BE2C (cell line): ENCODE measurements around the gene ASB7.
"Not testable (repeated sequence)": the region's sequence is repeated elsewhere in the genome, so short reads cannot be mapped to it uniquely, and the experiment has no call there.

Experiments used
- DNase-seq: peaks from one replicate; pipeline ENCODE4 v3.0.0-alpha.2; 2020
- H3K27me3 ChIP-seq: fragments of 250-450 bp; sonication (Bioruptor Pico); 2 replicates; pipeline ENCODE4 v1.5.1; 2020; ENCODE audit warnings: mild to moderate bottlenecking
- H3K36me3 ChIP-seq: fragments of 250-450 bp; sonication (Bioruptor Pico); 2 replicates; pipeline ENCODE4 v1.5.1; 2020; ENCODE audit warnings: mild to moderate bottlenecking
- H3K4me1 ChIP-seq: fragments of 250-450 bp; sonication (Bioruptor Pico); 2 replicates; pipeline ENCODE4 v1.5.1; 2020
- H3K4me3 ChIP-seq: 2 replicates; pipeline ENCODE4 v1.5.1; 2011; ENCODE audit warnings: low read depth, low read length
- H3K9me3 ChIP-seq: fragments of 250-450 bp; sonication (Bioruptor Pico); 2 replicates; pipeline ENCODE4 v1.5.1; 2020
- CTCF ChIP-seq: IDR thresholded peaks from 2 replicates; pipeline ENCODE4 v1.5.1; 2012; ENCODE audit warnings: mild to moderate bottlenecking, low read depth, low read length

ASB7 gene

GRCh38 chr15:100572362-100572983 is 29.9 kb upstream of the ASB7 start:
- TF ChIP-seq CTCF, result no peak
- DNase-seq, result no peak
- Histone ChIP-seq H3K36me3 (peaks cover 39% of the 10 kb centered on the region), H3K9me3 (no peaks in the 10 kb centered on the region), H3K27me3 (no peaks in the 10 kb centered on the region), H3K4me1 (no peaks in the 10 kb centered on the region), H3K4me3 (no peak overlapping the region)

- H3K27me3 ChIP-seq, result no peaks in the 10 kb centered on the region
- no peak for TF ChIP-seq CTCF
- H3K4me3 ChIP-seq, result no peak overlapping the region
- H3K4me1 ChIP-seq, result no peaks in the 10 kb centered on the region
- H3K36me3 ChIP-seq, result peaks cover 36% of the 10 kb centered on the region
- no peak for DNase-seq
- no peaks in the 10 kb centered on the region for H3K9me3 ChIP-seq
Observed at GRCh38 chr15:100573526-100573925, 28.9 kb upstream of the ASB7 start.

GRCh38 chr15:100580414-100580813 is 22.0 kb upstream of the ASB7 start:
- peaks cover 20% of the 10 kb centered on the region for H3K36me3 ChIP-seq
- no peaks in the 10 kb centered on the region for H3K4me1 ChIP-seq
- TF ChIP-seq CTCF, result no peak
- H3K27me3 ChIP-seq, result no peaks in the 10 kb centered on the region
- no peak overlapping the region for H3K4me3 ChIP-seq
- DNase-seq, result no peak
- H3K9me3 ChIP-seq, result no peaks in the 10 kb centered on the region

GRCh38 chr15:100588638-100589242 is 13.6 kb upstream of the ASB7 start:
- no peaks in the 10 kb centered on the region for H3K4me1 ChIP-seq
- H3K36me3 ChIP-seq, result peaks cover 14% of the 10 kb centered on the region
- H3K4me3 ChIP-seq, result no peak overlapping the region
- DNase-seq, result no peak
- no peaks in the 10 kb centered on the region for H3K27me3 ChIP-seq
- peaks cover 7% of the 10 kb centered on the region for H3K9me3 ChIP-seq
- TF ChIP-seq CTCF, result no peak

- not testable (repeated sequence) for H3K27me3 ChIP-seq, H3K4me1 ChIP-seq, H3K4me3 ChIP-seq, H3K36me3 ChIP-seq, DNase-seq, H3K9me3 ChIP-seq
Observed at GRCh38 chr15:100591163-100591562, 11.2 kb upstream of the ASB7 start.

GRCh38 chr15:100591835-100592234 is 10.6 kb upstream of the ASB7 start:
- no peak for TF ChIP-seq CTCF
- Histone ChIP-seq H3K9me3 (peaks cover 7% of the 10 kb centered on the region), H3K27me3 (no peaks in the 10 kb centered on the region), H3K36me3 (peaks cover 7% of the 10 kb centered on the region), H3K4me3 (no peak overlapping the region), H3K4me1 (peaks cover 4% of the 10 kb centered on the region; the same call in 1 of the 2 replicates)
- DNase-seq, result no peak
